ENCODE results near the gene RENBP.
A peak's percentile ranks its signal among the peaks of the same experiment; 100 is the strongest.

RENBP gene

DNA sequence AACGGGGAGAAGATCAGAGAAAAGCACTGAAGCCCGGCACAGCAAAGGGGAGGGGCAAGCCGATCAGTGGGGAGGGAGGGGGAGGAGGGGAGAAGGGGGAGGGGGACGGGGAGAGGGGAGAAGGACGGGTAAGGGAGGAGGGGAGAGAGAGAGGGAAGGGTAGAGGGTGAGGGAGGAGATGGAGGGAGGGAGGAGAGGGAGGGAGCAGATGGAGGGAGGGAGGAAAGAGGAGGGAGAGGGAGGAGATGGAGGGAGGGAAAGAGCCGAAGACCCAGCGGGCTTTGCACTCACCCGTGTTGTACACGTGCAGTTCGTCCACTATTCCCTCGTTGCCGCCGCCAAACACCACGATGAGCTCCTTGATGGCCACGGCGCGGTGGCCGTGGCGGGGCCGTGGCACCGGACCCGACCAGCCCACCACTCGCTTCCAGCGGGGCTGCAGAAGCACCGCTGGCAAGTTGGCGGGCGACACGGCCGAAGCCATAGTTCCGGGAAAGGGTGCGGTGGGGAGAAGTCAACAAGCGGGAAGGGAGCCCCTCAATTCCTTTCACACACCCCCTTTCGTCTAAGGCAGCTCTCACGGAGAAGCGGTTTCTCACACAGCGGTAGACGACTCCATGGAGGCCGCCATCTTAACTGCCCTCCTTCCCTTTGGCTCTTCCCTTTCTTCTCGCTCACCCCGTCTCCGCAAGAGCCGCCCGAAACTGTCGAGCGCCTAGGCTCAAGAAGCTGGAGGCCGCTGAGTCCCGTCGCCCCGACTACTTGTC lies 26.1 kb upstream of the RENBP start:
- peak; percentile 77 for DNase-seq (ENCODE audit: low spot score)

DNA sequence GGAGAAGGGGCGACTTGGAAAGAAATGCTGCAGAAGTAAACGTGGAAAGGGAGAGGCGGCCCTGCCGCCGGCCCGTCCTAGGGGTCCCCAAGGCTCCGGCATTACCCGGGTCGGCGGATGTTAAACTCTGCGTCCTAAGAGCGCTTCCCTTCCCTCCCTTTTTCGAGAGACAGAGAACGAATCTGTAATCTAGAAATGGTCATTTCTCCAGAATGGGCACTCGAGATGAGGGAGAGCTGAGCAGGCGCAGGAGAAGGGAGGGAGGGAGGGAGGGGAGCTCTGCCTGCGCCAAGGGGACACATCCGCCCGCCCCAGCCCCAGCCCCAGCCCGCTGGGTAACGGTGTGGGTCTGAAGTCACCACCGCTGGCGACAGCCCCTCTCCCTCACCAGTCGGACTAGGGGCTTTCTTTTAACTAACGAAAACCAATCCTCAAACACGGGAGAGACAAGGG lies 25.5 kb upstream of the RENBP start:
- peak; percentile 62 for DNase-seq (ENCODE audit: low spot score)

DNA sequence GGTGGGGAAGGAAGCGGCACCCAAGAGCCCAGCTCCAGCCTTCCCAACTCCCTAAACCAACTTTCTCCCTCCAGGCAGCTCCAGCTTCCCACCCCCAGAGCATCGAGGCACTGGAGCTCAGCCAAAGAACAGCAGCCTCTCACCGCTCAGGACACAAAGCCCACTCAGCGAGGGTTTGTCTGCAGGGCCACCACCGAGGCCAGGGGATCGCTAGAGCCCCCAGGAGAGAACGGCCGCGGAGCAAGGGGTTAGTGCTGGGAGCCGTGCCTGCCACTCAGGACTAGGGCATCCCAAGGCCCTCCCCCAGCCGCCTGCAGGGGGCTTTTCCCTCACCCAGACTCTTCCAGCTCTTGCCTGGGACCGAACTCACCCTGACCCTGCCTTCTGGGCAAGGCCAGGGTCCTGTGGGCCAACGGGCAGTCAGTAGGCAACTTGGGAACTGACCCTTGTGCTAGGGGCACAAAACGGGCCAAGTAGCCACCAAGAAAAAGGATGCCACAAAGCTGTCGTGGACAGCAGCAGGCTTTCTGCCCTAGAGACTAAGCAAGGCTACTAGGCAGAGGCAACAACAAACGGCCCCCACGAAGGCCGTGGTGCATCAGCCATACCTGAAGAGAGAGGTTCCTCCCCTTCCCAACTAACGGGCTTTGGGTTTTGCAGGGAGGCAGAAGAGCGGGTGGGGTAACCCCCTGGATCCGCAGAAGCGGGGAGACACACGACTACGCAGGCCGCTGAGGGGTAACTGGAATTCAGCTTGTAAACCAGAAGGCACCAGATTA lies 24.9 kb upstream of the RENBP start:
- DNase-seq (ENCODE audit: low spot score) = no peak

DNA sequence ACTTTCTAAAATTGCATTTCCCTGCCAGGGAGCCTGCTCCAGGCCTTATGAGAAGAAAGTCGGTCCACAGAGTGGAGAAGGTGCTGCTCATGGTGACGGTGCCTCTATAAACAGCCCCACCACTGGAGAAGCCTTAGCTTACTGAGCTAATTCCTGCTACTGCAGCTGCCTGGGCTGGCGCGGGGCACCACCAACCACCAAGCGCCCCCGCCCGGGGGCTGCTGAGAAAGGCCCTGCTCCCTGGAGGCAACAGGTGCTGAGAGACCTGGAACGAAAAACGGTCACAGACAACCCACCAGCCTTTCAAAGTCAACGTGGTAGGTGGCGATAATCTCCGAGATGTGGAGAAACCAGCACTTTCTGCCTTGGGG lies 24.3 kb upstream of the RENBP start:
- DNase-seq (ENCODE audit: low spot score) = no peak

DNA sequence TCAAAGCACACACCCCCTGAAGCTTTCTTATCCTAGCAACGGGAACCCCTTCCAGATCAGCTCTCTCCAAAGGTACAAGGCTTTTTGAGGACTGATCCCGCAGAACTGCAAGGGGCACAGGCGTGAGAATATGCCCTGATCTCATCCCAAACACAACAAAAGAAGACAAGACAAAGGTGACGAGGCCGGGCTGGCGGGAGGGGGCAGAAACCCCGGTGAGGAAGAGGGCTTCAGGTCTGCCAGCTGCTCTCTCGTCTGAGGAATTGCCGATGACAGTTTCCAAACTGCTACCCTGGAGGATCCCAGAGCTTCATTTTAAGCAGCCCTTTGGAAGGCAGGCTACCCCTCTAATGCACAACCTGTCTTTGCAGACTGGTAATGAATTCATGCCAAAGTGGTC lies 23.8 kb upstream of the RENBP start:
- no peak for DNase-seq (ENCODE audit: low spot score)

DNA sequence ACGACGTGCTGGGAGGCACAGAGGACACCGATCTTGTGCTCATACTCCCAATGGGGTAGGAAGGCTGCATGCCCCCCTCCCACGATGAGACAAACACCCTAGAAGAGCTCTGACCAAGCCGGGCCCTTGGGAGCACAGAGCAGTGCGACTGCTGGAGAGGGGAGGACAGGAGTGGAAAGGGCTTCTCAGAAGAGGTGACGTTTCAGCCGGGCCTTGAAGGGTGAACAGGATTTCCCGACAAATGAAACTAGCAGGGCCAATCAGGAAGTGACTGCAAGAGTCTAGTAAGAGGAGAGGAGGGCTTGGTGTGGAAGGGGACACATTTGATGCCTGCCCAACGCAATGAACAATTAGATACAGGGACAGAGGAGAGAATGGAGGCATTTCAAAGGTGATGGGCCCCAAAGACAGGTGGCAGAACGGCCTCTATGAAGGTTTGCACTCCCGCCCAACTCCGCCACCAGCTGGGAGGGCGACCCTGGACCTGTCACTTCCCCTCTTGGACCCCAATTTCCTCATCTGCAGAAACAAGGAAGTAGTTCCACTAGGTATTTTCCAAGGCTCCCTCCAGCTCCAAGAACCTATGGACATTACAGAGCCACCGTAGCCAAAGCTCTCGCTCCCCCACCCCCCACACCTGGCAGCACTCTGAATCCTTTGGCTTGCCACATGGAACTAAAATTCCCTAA lies 23.2 kb upstream of the RENBP start:
- DNase-seq (ENCODE audit: low spot score) = no peak

DNA sequence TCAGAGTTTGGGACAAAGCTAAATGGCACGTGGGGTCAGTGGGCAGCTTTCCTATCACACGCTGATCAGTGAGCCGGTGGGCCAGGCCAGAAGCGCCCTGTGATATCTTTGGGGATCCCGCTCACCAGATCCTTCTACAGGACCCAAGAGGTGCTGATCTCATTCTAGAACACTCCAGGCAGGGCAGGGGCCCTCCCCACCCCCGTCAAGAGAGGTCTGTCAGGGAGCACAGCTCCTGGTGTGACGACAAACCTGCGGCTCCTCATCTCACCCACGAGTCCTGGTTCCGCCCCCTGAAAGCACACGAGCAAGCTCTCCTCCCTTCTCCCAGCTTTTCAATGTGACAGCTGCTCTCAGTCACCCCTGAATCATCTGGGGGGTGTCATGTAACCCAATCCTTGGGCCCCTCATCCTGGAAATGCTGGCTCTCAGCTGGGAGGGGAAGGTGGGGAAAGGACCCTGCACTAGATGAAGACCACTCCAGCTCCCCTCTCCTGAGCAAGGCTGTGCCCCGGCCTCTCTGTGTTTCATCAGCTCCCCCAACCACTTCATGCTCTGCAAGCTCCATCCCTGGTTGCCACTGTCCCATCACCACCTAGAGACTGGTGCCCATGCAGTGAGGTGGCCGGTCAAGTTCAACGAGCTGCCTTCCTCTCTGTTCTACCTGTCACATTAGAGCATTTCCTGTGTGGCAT lies 22.5 kb upstream of the RENBP start:
- DNase-seq (ENCODE audit: low spot score) = peak; percentile 63

DNA sequence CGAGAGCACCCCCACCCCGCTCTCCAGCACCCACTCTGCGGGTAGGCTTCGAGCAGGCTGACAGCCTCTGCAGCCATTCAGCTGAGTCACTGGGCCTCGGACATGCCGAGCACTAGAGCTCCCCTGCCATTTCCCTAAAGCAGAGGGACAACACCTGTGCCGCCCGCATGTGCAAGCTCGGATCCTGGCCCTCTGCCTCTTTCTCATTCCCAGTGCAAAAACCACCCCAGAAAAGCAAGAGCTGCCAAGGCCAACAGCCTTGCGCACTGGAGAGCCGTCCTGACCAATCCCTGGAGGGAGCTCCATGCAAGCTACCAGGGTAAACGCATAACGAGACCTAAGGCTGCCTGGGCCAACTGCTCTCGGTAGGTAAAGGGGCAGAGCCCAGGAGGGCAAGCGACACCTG lies 21.8 kb upstream of the RENBP start:
- DNase-seq (ENCODE audit: low spot score) = no peak

DNA sequence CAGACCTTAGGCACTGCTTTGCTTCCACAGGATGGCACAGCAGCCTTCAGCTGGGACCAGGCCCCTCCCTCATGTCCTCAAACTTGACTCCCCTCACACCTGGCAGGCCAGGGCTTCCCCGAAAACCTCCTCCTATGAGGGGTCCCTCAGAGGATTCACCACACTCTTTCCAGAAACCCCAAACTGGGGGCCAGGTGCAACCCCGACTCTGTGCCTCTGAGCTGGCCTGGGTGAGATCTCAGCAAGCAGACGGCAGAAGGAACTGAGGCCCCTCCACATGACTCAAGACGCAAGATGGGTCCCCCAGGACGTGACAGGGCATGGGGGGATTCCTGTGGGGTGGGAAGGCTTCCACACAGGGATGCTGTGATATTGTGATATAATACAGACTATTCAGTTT lies 21.0 kb upstream of the RENBP start:
- DNase-seq (ENCODE audit: low spot score) = no peak

DNA sequence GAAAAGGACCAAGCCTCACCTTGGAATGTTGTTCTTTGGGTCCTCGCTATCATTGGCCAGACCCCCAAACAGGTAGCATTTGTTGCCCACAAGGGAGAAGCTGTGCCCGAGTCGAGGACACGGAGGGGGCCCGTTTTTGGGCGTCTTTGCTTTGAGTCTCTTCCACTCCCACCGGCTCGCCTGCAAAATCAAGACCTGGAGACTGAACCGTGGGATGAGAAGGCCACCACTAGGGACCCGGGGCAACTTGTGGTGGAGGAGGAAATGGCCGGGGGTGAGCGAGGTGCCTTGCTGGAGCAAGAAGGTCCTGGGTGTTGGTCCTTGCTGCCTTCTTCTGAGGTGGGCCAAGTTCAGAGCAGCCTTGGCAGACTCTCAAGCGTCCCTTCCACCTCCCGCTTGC lies 19.7 kb upstream of the RENBP start:
- DNase-seq (ENCODE audit: low spot score) = no peak

DNA sequence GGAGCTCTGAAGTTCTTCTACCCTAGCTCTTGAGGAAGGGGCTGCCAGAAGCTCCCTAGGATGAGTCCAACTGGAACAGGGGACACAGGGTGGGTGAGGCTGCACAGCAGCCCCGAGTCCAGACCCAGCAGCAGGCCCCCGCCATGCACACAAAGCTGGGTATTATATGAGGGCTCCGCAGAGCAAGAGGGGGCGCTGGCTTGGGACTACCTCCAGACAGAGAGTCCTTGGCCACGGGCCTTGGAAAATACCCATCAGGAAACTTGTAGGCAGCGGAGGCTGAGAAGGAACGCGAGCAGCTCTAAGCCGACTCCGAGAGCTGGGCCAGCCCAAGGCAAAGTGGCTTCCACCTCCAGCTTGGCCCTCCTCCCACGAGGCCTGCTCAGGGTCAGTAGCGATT lies 19.1 kb upstream of the RENBP start:
- DNase-seq (ENCODE audit: low spot score) = no peak

DNA sequence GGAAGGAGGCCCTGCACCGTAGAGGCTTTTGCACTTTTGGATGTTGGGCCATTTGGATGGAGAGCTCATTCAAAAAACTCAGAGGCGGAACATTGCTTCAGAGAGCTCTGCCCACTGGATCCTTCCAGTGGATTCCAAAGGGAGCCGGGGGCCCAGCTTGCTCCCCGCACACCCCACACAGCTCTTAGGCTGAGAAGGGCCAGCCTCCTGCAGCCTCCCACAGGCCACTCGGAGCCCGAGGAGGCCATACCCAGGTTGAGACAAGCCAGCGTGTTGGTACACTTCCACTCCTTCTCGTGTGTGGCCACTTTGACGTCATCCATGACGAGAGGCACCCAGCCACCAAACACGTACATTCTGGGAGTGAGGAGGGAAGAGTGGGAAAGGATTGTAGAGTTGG lies 16.8 kb upstream of the RENBP start:
- DNase-seq (ENCODE audit: low spot score) = no peak

DNA sequence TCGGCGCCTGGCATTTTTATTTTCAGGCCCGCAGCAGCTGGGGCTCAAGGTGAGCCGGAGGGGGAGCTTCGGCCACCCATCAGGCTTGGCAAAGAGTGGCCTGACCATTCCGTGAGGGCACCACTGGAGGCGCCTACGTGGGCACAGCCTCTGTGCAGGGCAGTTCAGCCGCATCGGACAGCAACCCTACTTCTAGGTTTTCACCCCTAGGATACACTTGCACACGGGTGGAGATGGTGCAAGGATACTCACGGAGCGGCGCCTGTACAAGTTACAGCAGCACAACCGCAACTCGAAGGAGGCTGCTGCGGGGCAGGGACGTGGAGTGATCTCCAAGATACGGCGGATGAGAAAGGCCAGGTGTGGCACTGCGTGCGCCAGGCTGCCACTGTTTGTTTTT lies 16.3 kb upstream of the RENBP start:
- DNase-seq (ENCODE audit: low spot score) = no peak

DNA sequence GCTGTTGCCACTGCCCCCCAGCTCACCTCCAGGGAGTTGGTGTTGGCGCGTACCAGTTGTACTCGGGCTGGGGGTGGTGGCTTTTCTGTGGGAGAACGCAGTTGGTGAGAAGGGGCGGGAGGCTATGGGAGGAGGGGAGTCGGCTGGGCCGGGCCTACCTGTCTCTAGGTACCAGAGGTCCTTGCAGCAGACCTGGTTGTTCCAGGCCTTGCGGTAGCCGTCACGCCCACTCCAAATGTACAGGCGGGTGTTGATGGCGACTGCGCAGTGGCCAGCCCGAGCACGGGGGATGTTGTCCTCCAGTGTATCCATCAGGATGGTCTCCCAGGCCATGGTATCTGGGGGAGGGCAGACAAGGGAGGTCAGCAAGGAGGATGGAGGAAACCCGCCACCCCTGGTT lies 15.6 kb upstream of the RENBP start:
- DNase-seq (ENCODE audit: low spot score) = no peak

DNA sequence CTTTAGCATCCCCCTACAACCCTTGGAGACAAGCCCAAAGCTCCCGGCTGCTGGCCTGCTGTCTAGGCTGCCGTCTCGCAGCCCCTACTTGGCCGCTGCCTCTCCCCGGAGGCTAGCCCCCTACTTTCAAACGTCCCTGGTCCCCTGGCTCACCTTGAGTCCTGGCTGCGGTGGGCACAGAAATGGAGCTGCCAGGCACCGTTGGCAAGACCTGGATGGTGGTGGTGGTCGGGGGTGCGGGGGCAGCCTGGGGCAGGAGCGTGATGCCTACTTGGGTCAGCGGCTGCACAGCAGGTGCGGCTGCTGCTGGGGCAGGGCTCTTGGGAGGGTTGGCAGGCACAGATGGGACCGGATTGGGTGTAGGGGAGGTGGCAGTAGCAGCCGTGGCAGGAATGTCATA lies 15.2 kb upstream of the RENBP start:
- no peak for DNase-seq (ENCODE audit: low spot score)

DNA sequence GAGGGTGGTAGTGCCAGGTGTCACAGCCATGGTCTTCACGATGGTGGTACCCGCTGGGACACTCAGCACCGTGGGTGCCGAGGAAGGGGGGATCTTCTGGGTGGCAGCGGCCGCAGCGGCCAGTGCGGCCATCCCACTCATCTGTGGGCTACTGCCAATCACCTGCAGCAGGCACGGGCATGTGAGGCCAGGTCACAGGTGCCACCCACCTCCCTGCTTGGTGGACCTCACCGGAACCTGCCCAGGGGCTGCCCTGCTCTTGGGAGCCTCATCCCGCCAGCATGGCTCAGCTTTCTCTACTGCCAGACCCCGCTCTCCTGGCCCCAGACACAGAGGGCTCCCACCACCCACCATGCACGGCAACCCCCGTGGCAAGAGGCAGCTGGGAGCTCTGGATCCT lies 14.2 kb upstream of the RENBP start:
- no peak for DNase-seq (ENCODE audit: low spot score)

DNA sequence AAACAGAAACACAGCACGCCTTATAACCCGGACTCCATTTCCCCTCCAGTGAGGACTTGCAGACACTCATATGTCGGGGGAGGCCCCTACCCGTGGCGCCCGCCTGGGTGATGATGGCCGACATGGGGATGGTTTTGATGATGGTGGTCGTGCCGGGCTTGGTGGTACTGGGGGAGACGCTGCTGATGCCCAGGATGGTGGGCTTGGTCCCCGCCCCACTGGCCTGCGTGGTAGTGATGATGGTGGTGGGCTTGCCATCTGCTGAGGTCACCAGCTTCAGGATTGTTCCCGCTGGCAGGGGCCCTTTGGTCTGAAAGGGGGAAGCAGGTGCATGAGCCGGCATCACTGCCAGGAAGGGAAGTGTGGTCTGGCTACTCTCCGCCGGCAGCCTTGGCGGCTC lies 12.8 kb upstream of the RENBP start:
- DNase-seq (ENCODE audit: low spot score) = no peak

DNA sequence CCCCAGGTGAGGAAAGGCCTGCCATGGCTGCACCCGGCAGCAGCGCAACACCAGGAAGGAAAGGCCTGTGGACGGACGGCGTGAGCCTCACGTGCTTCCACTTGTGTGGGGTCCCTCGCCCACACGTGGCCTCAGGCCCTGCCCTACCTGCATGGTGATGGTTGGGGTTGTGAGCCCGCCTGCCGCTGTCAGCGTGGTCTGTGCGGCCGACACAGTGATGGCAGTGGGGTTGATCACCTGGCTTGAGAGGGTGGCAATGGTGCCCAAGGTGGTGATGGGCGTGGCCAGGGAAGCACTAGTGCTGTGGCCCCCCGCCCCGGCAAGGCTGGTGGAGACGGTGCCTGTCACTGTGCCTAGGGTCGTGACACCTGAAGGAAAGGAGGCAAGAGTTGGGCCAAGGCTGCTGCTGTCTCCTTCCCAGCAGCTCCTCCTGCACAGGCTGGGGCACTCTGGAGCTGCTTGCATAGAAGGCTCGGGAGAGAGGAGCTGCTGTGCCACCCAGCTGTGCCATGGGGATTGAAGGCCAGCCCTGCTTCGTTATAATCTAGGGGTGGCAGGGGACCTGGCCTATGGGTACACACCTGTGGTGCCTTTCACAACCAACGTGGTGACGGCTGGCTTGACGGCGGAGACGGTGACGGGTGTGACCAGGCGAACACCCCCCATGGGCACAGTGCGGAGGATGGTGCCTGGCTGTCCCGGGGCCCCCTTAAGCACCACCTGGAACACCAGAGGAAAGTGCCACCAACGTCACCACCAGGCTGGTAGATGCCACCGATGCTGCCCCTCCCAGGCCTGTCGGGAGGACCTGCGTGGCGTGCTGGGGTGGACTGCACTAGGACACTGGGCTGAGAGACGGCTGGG lies 11.8 kb upstream of the RENBP start:
- DNase-seq (ENCODE audit: low spot score) = no peak

DNA sequence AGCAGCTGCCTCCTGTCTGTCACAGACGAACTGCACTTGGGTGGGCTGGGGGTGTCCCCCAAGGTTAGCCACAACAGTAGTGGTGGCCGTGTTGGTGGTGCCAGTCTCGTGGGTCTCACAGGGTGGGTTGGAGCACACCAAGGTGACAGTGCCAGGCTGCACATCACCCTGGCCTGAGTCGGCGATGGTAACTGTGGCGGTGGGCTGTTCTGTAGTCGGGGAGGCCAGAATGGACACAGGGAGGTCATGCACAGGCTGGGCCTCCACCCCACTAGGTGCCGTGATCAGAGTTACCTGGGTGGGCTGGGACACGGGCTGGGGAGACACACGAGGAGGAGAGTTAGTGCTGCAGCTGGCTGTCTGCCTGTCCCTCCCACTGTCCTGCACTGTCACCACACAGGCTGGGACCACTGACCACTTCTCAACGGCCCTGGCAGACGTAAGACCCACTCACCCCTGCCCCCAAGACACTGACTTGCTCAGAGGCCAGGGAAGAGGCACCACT lies 10.8 kb upstream of the RENBP start:
- no peak for DNase-seq (ENCODE audit: low spot score)

DNA sequence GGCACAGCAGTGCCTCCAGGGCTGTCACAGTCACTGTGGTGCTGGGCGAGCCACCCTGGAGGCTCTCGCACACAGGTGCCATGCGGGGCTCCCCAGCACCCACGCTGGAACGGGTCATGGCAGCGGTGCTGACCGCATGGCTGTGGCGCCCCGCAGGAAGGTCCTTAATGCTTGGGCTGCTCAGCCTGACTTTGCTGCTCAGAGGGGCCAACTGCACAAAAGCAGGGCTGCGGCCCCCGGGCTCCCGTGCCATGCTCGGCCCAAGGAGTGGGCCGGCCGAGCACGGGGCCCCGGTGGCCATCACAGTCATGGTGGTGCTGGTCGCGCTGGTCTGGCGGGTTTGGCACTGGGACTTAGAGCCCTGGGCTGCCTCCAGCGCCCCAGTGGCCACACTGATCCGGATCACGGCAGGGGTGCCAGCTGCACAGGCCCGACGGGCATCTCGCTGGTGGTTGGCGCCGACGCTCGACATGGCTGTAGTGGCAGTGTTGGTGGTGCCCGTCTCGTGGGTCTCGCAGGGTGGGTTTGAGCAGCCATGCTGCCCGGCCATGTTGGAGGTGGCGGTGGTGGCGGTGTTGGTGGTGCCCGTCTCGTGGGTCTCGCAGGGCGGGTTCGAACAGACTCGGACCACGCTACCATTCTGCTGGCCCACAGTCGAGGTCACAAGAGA lies 10.2 kb upstream of the RENBP start:
- DNase-seq (ENCODE audit: low spot score) = no peak
